Ishikawa (cell line): Measurements from ENCODE around the gene ID1.

Experiments used
- EGR1 ChIP-seq: IDR thresholded peaks from 2 replicates; pipeline ENCODE4 v1.6.1; 2012
- EP300 ChIP-seq: IDR thresholded peaks from 2 replicates; pipeline ENCODE4 v1.6.1; 2012; ENCODE audit warnings: borderline replicate concordance
- RAD21 ChIP-seq: IDR thresholded peaks from 2 replicates; pipeline ENCODE4 v1.6.1; 2012; ENCODE audit warnings: low read depth
- TF ChIP-seq, protein P1 (sequence below): IDR thresholded peaks from 2 replicates; pipeline ENCODE4 v1.6.1; 2012

DNA sequence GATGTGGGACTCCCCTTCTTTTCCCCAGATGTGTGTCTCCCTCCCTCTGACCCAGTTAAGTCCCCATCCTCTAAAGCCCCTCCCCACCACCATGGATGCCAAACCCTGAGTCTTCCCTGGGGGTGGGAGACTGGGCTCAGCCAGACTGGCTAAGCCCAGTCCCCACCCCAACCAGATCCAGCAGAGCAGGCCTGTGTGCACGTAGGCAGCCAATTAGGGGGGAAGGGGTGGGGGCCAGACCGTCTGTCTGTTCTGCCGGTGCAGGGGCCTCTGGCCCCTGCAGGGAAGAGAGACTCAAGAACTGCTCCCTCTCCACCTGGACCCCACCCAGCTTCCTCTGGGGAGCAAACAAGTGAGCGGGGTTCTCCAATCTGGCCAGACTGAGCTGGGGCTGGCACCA, 33.2 kb downstream of the ID1 start:
- TF ChIP-seq, protein P1, sequence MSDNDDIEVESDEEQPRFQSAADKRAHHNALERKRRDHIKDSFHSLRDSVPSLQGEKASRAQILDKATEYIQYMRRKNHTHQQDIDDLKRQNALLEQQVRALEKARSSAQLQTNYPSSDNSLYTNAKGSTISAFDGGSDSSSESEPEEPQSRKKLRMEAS, result no peak
- TF ChIP-seq EP300 (no peak), RAD21 (no peak), EGR1 (no peak)
